GM23338 (cell line): Measurements from ENCODE around the gene MFAP3L. TPM values are rescaled to one million over a fixed set of nuclear protein-coding genes. Genes with fewer than 3 reads are reported as not detected.

Experiments used
- ATAC-seq: fragments of 200-7000 bp; cut with Tn5 transposase; 3 replicates; pipeline ENCODE4 v1.9.1; 2020
- DNase-seq: peaks from one replicate; pipeline ENCODE4 v3.0.0-alpha.2; 2015; ENCODE audit warnings: low spot score
- H2AFZ ChIP-seq: fragments of 200-600 bp; sonication (generic); 2 replicates; pipeline ENCODE4 v1.8.0; 2016; ENCODE audit warnings: antibody characterized with exemption, mild to moderate bottlenecking, moderate library complexity
- H3F3A ChIP-seq: fragments of 200-600 bp; sonication (generic); replicated peaks from 2 replicates; pipeline ENCODE4 v1.8.0; 2017; ENCODE audit warnings: antibody characterized with exemption, mixed run types, low read depth
- H3K27ac ChIP-seq: fragments of 200-600 bp; sonication (generic); 2 replicates; pipeline ENCODE4 v1.6.1; 2016; ENCODE audit warnings: low read depth
- H3K27me3 ChIP-seq: fragments of 200-600 bp; sonication (generic); 2 replicates; pipeline ENCODE4 v1.8.0; 2016; ENCODE audit warnings: mild to moderate bottlenecking, mixed run types, moderate library complexity; ENCODE audit not compliant: insufficient read depth
- H3K36me3 ChIP-seq: fragments of 200-600 bp; sonication (generic); 2 replicates; pipeline ENCODE4 v1.8.0; 2016; ENCODE audit warnings: mild to moderate bottlenecking; ENCODE audit not compliant: insufficient read depth
- H3K4me1 ChIP-seq: fragments of 200-600 bp; sonication (generic); 2 replicates; pipeline ENCODE4 v1.8.0; 2016; ENCODE audit warnings: mild to moderate bottlenecking, moderate library complexity; ENCODE audit not compliant: insufficient read depth
- H3K4me2 ChIP-seq: fragments of 200-600 bp; sonication (generic); 2 replicates; pipeline ENCODE4 v1.7.1; 2017; ENCODE audit warnings: mixed run types
- H3K4me3 ChIP-seq: fragments of 200-600 bp; sonication (generic); 2 replicates; pipeline ENCODE4 v1.6.1; 2016; ENCODE audit warnings: mixed run types
- H3K79me2 ChIP-seq: fragments of 200-600 bp; sonication (generic); replicated peaks from 2 replicates; pipeline ENCODE4 v1.8.0; 2017; ENCODE audit warnings: mild to moderate bottlenecking; ENCODE audit not compliant: insufficient read depth
- H3K9me2 ChIP-seq: fragments of 200-600 bp; sonication (generic); 2 replicates; pipeline ENCODE4 v1.8.0; 2017; ENCODE audit not compliant: insufficient read depth
- H4K20me1 ChIP-seq: fragments of 200-600 bp; sonication (generic); replicated peaks from 2 replicates; pipeline ENCODE4 v1.8.0; 2017; ENCODE audit warnings: mild to moderate bottlenecking; ENCODE audit not compliant: insufficient read depth
- H3K27ac Mint-ChIP-seq: 2 replicates; pipeline ENCODE4 v1.8.0; 2020; ENCODE audit warnings: inconsistent platforms, mild to moderate bottlenecking, moderate library complexity, mixed read lengths
- H3K27me3 Mint-ChIP-seq: 3 replicates; pipeline ENCODE4 v1.8.0; 2022; ENCODE audit warnings: low read depth, mild to moderate bottlenecking, moderate library complexity, mixed read lengths, inconsistent platforms; ENCODE audit not compliant: insufficient read depth, poor library complexity
- H3K36me3 Mint-ChIP-seq: 3 replicates; pipeline ENCODE4 v1.8.0; 2021; ENCODE audit warnings: low read depth, mild to moderate bottlenecking, inconsistent platforms, moderate library complexity, mixed read lengths
- H3K4me1 Mint-ChIP-seq: 3 replicates; pipeline ENCODE4 v1.8.0; 2020; ENCODE audit warnings: mild to moderate bottlenecking, inconsistent platforms, mixed read lengths
- H3K4me3 Mint-ChIP-seq: 3 replicates; pipeline ENCODE4 v1.8.0; 2021; ENCODE audit warnings: moderate library complexity, mild to moderate bottlenecking, inconsistent platforms, mixed read lengths
- H3K9me3 Mint-ChIP-seq: 3 replicates; pipeline ENCODE4 v1.8.0; 2020; ENCODE audit warnings: moderate library complexity, mild to moderate bottlenecking, inconsistent platforms, mixed read lengths
- CREB1 ChIP-seq: fragments of 250-450 bp; sonication (Bioruptor Pico); IDR thresholded peaks from 2 replicates; pipeline ENCODE4 v1.5.0; 2020; ENCODE audit warnings: low read depth, mild to moderate bottlenecking, moderate library complexity
- EZH2 ChIP-seq: fragments of 200-600 bp; sonication (generic); IDR thresholded peaks from one replicate; pipeline ENCODE4 v1.8.0; 2017; ENCODE audit warnings: antibody characterized with exemption, mild to moderate bottlenecking, low read depth; ENCODE audit not compliant: unreplicated experiment
- EZH2phosphoT487 ChIP-seq: fragments of 200-600 bp; sonication (generic); IDR thresholded peaks from one replicate; pipeline ENCODE4 v1.8.1; 2018; ENCODE audit warnings: antibody characterized with exemption; ENCODE audit not compliant: unreplicated experiment
- JUNB ChIP-seq: IDR thresholded peaks from one replicate; pipeline ENCODE4 v1.6.1; 2016; ENCODE audit warnings: antibody characterized with exemption; ENCODE audit not compliant: unreplicated experiment
- NANOG ChIP-seq: IDR thresholded peaks from 2 replicates; pipeline ENCODE4 v1.6.1; 2016; ENCODE audit warnings: antibody characterized with exemption, borderline replicate concordance
- POLR2AphosphoS5 ChIP-seq: IDR thresholded peaks from 2 replicates; pipeline ENCODE4 v1.6.1; 2016; ENCODE audit warnings: antibody characterized with exemption, low read depth
- STAT1 ChIP-seq: IDR thresholded peaks from one replicate; pipeline ENCODE4 v1.6.1; 2016; ENCODE audit warnings: antibody characterized with exemption; ENCODE audit not compliant: unreplicated experiment
- ZNF114 ChIP-seq: fragments of 250-450 bp; sonication (Bioruptor Pico); IDR thresholded peaks from 2 replicates; pipeline ENCODE4 v1.5.0; 2020; ENCODE audit warnings: mild to moderate bottlenecking, moderate library complexity
- ZNF331 ChIP-seq: fragments of 250-450 bp; sonication (Bioruptor Pico); IDR thresholded peaks from 2 replicates; pipeline ENCODE4 v1.5.0; 2020; ENCODE audit warnings: low read depth, mild to moderate bottlenecking, moderate library complexity
- polyA plus RNA-seq: library from polyadenylated mRNA; unstranded; fragments of >200 nt; fragmentation: Nextera tagmentation; extraction: Ambion mirVana; gene quantifications from 2 replicates; pipeline ENCODE4 v1.2.1, GENCODE V29; 2016
- total RNA-seq: library from RNA; depleted of rRNA; stranded (reverse); fragments of >200 nt; shearing (Covaris generic); gene quantifications from 2 replicates; pipeline ENCODE4 v1.2.3, GENCODE V29; 2014
- TF ChIP-seq, protein P1 (sequence below): IDR thresholded peaks from one replicate; pipeline ENCODE4 v1.6.1; 2018; ENCODE audit warnings: antibody characterized with exemption; ENCODE audit not compliant: unreplicated experiment
- TF ChIP-seq, protein P2 (sequence below): IDR thresholded peaks from 2 replicates; pipeline ENCODE4 v1.6.1; 2016; ENCODE audit warnings: antibody characterized with exemption
- TF ChIP-seq, protein P3 (sequence below), 2 experiments: fragments of 200-600 bp in 1 of 2; sonication (generic) in 1 of 2; conservative IDR thresholded peaks; 2 replicates each; pipeline versions ENCODE4 v1.5.1 to v1.6.1; 2016 to 2017; ENCODE audit warnings: antibody characterized with exemption in 2 of 2, low read depth in 2 of 2, mild to moderate bottlenecking in 2 of 2, moderate library complexity in 1 of 2

The MFAP3L gene
- total and polyA plus RNA-seq, 2 experiments from 2014 or later: 3.4 to 7.9 TPM

DNA sequence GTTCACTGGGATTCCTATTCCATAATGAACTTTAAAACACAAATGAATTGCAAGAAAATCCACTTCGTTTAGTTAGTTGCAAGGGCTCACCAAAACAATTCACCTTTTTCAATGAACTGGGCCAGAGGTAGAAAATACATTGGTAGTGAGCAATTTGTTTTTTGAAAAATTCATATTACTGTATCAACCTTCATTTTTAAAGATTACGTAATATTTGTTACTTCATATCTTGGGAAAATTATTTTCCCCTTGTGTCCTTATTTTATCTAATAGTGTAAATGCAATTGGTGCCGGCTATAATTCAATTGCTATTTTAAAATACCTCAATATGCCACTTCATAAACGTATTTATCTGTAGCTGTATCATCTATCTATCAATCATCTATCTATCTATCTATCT is 41.5 kb downstream of the MFAP3L start:
- no peaks in the 10 kb centered on the region for H3K79me2 ChIP-seq
- Mint-ChIP-seq H3K27me3 (no peaks in the 10 kb centered on the region), H3K9me3 (no peaks in the 10 kb centered on the region), H3K36me3 (no peaks in the 10 kb centered on the region), H3K4me1 (peaks cover 21% of the 10 kb centered on the region), H3K27ac (no peak overlapping the region), H3K4me3 (no peak overlapping the region)
- no peaks in the 10 kb centered on the region for H3F3A ChIP-seq
- TF ChIP-seq EZH2phosphoT487: no peak
- TF ChIP-seq POLR2AphosphoS5: no peak
- no peak for TF ChIP-seq STAT1
- TF ChIP-seq JUNB: no peak
- TF ChIP-seq, protein P1, sequence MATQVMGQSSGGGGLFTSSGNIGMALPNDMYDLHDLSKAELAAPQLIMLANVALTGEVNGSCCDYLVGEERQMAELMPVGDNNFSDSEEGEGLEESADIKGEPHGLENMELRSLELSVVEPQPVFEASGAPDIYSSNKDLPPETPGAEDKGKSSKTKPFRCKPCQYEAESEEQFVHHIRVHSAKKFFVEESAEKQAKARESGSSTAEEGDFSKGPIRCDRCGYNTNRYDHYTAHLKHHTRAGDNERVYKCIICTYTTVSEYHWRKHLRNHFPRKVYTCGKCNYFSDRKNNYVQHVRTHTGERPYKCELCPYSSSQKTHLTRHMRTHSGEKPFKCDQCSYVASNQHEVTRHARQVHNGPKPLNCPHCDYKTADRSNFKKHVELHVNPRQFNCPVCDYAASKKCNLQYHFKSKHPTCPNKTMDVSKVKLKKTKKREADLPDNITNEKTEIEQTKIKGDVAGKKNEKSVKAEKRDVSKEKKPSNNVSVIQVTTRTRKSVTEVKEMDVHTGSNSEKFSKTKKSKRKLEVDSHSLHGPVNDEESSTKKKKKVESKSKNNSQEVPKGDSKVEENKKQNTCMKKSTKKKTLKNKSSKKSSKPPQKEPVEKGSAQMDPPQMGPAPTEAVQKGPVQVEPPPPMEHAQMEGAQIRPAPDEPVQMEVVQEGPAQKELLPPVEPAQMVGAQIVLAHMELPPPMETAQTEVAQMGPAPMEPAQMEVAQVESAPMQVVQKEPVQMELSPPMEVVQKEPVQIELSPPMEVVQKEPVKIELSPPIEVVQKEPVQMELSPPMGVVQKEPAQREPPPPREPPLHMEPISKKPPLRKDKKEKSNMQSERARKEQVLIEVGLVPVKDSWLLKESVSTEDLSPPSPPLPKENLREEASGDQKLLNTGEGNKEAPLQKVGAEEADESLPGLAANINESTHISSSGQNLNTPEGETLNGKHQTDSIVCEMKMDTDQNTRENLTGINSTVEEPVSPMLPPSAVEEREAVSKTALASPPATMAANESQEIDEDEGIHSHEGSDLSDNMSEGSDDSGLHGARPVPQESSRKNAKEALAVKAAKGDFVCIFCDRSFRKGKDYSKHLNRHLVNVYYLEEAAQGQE: no peak
- no peak for TF ChIP-seq ZNF331 (CRISPR knock-in tag)
- TF ChIP-seq ZNF114: no peak
- ATAC-seq (no peak), DNase-seq (no peak)
- H3K4me1 ChIP-seq: peaks cover 16% of the 10 kb centered on the region
- H3K36me3 ChIP-seq: no peaks in the 10 kb centered on the region
- H3K9me2 ChIP-seq: no peaks in the 10 kb centered on the region
- H3K4me3 ChIP-seq: no peak overlapping the region
- H3K27ac ChIP-seq: no peak overlapping the region
- no peaks in the 10 kb centered on the region for H4K20me1 ChIP-seq
- H3K27me3 ChIP-seq: no peaks in the 10 kb centered on the region
- H2AFZ ChIP-seq: no peak overlapping the region
- no peak overlapping the region for H3K4me2 ChIP-seq

DNA sequence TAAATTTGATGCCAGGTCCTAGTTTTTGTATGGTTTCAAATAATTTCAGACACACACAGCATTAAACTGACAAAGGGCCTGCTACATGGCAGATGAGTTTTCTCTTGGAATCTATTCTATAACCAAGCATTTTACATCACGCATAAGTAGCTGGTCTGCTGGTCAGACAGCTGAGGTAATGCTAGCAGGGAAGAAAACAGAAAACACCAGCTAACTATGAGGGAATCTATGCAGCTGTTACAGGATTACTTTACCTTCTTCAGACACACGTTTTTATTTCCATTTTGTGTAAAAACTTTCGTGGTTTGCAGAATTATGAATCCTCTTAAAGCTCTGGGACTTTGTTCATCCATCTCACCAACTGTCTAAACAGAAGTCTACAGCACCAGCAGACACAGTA is 42.0 kb downstream of the MFAP3L start:
- Mint-ChIP-seq H3K4me1 (peaks cover 21% of the 10 kb centered on the region), H3K36me3 (no peaks in the 10 kb centered on the region), H3K9me3 (no peaks in the 10 kb centered on the region), H3K27me3 (no peaks in the 10 kb centered on the region), H3K27ac (no peak overlapping the region), H3K4me3 (no peak overlapping the region)
- Histone ChIP-seq H3K79me2 (no peaks in the 10 kb centered on the region), H3K9me2 (no peaks in the 10 kb centered on the region), H3K27me3 (no peaks in the 10 kb centered on the region), H4K20me1 (no peaks in the 10 kb centered on the region), H2AFZ (no peak overlapping the region), H3K27ac (no peak overlapping the region), H3F3A (no peaks in the 10 kb centered on the region), H3K36me3 (no peaks in the 10 kb centered on the region), H3K4me3 (no peak overlapping the region), H3K4me2 (no peak overlapping the region), H3K4me1 (peaks cover 16% of the 10 kb centered on the region)
- DNase-seq: no peak
- ATAC-seq: no peak
- TF ChIP-seq, protein P2, sequence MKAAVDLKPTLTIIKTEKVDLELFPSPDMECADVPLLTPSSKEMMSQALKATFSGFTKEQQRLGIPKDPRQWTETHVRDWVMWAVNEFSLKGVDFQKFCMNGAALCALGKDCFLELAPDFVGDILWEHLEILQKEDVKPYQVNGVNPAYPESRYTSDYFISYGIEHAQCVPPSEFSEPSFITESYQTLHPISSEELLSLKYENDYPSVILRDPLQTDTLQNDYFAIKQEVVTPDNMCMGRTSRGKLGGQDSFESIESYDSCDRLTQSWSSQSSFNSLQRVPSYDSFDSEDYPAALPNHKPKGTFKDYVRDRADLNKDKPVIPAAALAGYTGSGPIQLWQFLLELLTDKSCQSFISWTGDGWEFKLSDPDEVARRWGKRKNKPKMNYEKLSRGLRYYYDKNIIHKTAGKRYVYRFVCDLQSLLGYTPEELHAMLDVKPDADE: no peak
- TF ChIP-seq ZNF331 (CRISPR knock-in tag) (no peak), STAT1 (no peak), CREB1 (no peak), NANOG (no peak), EZH2phosphoT487 (no peak), EZH2 (no peak), ZNF114 (no peak)
- TF ChIP-seq, protein P1: no peak
- TF ChIP-seq, protein P3, sequence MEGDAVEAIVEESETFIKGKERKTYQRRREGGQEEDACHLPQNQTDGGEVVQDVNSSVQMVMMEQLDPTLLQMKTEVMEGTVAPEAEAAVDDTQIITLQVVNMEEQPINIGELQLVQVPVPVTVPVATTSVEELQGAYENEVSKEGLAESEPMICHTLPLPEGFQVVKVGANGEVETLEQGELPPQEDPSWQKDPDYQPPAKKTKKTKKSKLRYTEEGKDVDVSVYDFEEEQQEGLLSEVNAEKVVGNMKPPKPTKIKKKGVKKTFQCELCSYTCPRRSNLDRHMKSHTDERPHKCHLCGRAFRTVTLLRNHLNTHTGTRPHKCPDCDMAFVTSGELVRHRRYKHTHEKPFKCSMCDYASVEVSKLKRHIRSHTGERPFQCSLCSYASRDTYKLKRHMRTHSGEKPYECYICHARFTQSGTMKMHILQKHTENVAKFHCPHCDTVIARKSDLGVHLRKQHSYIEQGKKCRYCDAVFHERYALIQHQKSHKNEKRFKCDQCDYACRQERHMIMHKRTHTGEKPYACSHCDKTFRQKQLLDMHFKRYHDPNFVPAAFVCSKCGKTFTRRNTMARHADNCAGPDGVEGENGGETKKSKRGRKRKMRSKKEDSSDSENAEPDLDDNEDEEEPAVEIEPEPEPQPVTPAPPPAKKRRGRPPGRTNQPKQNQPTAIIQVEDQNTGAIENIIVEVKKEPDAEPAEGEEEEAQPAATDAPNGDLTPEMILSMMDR (conservative IDR thresholded peaks at IDR 0.05; ENCODE audit: low read depth in 2 of 2): no peak
